HG02973 (cell line): Measurements from ENCODE around the gene CAMK2B.
A peak's percentile ranks its signal among the peaks of the same experiment; 100 is the strongest.
"Not testable (repeated sequence)": the region's sequence is repeated elsewhere in the genome, so short reads cannot be mapped to it uniquely, and the experiment has no call there.

Experiments
- ATAC-seq: cut with Tn5 transposase; IDR thresholded peaks from one replicate; pipeline ENCODE4 v1.9.1; 2021; ENCODE audit warnings: moderate library complexity; ENCODE audit not compliant: unreplicated experiment

The CAMK2B gene

GRCh38 chr7:44218418-44219201, 106.8 kb downstream of the CAMK2B start:
- no peak for ATAC-seq

GRCh38 chr7:44217852-44218402, 107.5 kb downstream of the CAMK2B start:
- no peak for ATAC-seq

GRCh38 chr7:44217223-44217714, 108.1 kb downstream of the CAMK2B start:
- no peak for ATAC-seq

- no peak for ATAC-seq
These were observed 108.7 kb downstream of the CAMK2B start for GRCh38 chr7:44216521-44217222.

GRCh38 chr7:44216019-44216418, 109.4 kb downstream of the CAMK2B start:
- no peak for ATAC-seq

GRCh38 chr7:44215531-44215930, 109.9 kb downstream of the CAMK2B start:
- no peak for ATAC-seq

GRCh38 chr7:44213877-44214388, 111.5 kb downstream of the CAMK2B start:
- no peak for ATAC-seq

GRCh38 chr7:44213206-44213876, 112.1 kb downstream of the CAMK2B start:
- ATAC-seq: no peak

- no peak for ATAC-seq
These were observed 112.7 kb downstream of the CAMK2B start for GRCh38 chr7:44212581-44213184.

GRCh38 chr7:44212018-44212417, 113.4 kb downstream of the CAMK2B start:
- ATAC-seq: no peak

GRCh38 chr7:44211126-44211675, 114.2 kb downstream of the CAMK2B start:
- no peak for ATAC-seq

GRCh38 chr7:44210107-44210506, 115.3 kb downstream of the CAMK2B start:
- no peak for ATAC-seq

- no peak for ATAC-seq
These were observed 117.3 kb downstream of the CAMK2B start for GRCh38 chr7:44208085-44208484.

GRCh38 chr7:44206008-44206407, 119.4 kb downstream of the CAMK2B start:
- no peak for ATAC-seq

- no peak for ATAC-seq
These were observed 123.6 kb downstream of the CAMK2B start for GRCh38 chr7:44201813-44202212.

- peak; percentile 98 for ATAC-seq
These were observed 124.5 kb downstream of the CAMK2B start, which contains the start of gene YKT6 for GRCh38 chr7:44200699-44201461. Gene YKT6 (plus strand): TSS chr7:44200978. CDS start chr7:44201136, 158 bp downstream.

- not testable (repeated sequence) for ATAC-seq
These were observed 125.2 kb downstream of the CAMK2B start for GRCh38 chr7:44200163-44200562.

- no peak for ATAC-seq
These were observed 127.9 kb downstream of the CAMK2B start for GRCh38 chr7:44197474-44197873.

- ATAC-seq: no peak
These were observed 128.9 kb downstream of the CAMK2B start for GRCh38 chr7:44196450-44196872.
